Mesothelial cell of epicardium (in vitro differentiated cells): ENCODE measurements around the gene EDNRB. TPM values are rescaled to one million over a fixed set of nuclear protein-coding genes. Genes with fewer than 3 reads are reported as not detected.
"Not testable (repeated sequence)": the region's sequence is repeated elsewhere in the genome, so short reads cannot be mapped to it uniquely, and the experiment has no call there.

Experiments
- DNase-seq, 2 experiments: peaks; one replicate each; pipeline ENCODE4 v3.0.0; 2021; ENCODE audit warnings: low spot score in 2 of 2; ENCODE audit not compliant: unreplicated experiment in 2 of 2
- H3K27ac Mint-ChIP-seq: 2 replicates; pipeline ENCODE4 v1.8.0; 2021; ENCODE audit warnings: mixed read lengths
- H3K27me3 Mint-ChIP-seq: 2 replicates; pipeline ENCODE4 v1.8.0; 2021; ENCODE audit warnings: low read depth, mixed read lengths
- H3K36me3 Mint-ChIP-seq: 2 replicates; pipeline ENCODE4 v1.8.0; 2021; ENCODE audit warnings: mixed read lengths
- H3K4me1 Mint-ChIP-seq: 2 replicates; pipeline ENCODE4 v1.8.0; 2021; ENCODE audit warnings: mixed read lengths
- H3K4me3 Mint-ChIP-seq: 2 replicates; pipeline ENCODE4 v1.8.0; 2021; ENCODE audit warnings: mild to moderate bottlenecking, moderate library complexity, mixed read lengths
- H3K9me3 Mint-ChIP-seq: 2 replicates; pipeline ENCODE4 v1.8.0; 2021; ENCODE audit warnings: mixed read lengths
- CTCF ChIP-seq: fragments of 200-600 bp; sonication (generic); IDR thresholded peaks from one replicate; pipeline ENCODE4 v1.5.0; 2021; ENCODE audit warnings: antibody characterized with exemption; ENCODE audit not compliant: unreplicated experiment
- total RNA-seq: library from RNA; stranded (reverse); gene quantifications from 3 replicates; pipeline ENCODE4 v1.2.1, GENCODE V29; 2021

The EDNRB gene
- total RNA-seq, 1 donor from 2014 or later: 3.2 TPM

- DNase-seq: no peak
- Mint-ChIP-seq H3K4me3 (no peak overlapping the region), H3K4me1 (peaks cover 39% of the 10 kb centered on the region), H3K27me3 (no peaks in the 10 kb centered on the region), H3K9me3 (no peaks in the 10 kb centered on the region), H3K36me3 (no peaks in the 10 kb centered on the region), H3K27ac (peak overlapping the region; percentile 31)
- TF ChIP-seq CTCF: no peak
These were observed 59.2 kb downstream of the EDNRB start for GRCh38 chr13:77859450-77859849.

- no peak for DNase-seq
These were observed 61.0 kb downstream of the EDNRB start for GRCh38 chr13:77857531-77858209.

GRCh38 chr13:77853703-77854102, 64.9 kb downstream of the EDNRB start:
- no peak for TF ChIP-seq CTCF
- Mint-ChIP-seq H3K4me3 (no peak overlapping the region), H3K9me3 (no peaks in the 10 kb centered on the region), H3K36me3 (no peaks in the 10 kb centered on the region), H3K27me3 (no peaks in the 10 kb centered on the region), H3K27ac (no peak overlapping the region), H3K4me1 (peaks cover 8% of the 10 kb centered on the region)
- no peak for DNase-seq

More at GRCh38 chr13:77857531-77858209, 61.0 kb downstream of the EDNRB start:
- Mint-ChIP-seq H3K9me3 (no peaks in the 10 kb centered on the region), H3K4me1 (peaks cover 35% of the 10 kb centered on the region), H3K36me3 (no peaks in the 10 kb centered on the region), H3K27me3 (no peaks in the 10 kb centered on the region), H3K27ac (no peak overlapping the region), H3K4me3 (no peak overlapping the region)
- TF ChIP-seq CTCF: no peak

GRCh38 chr13:77848050-77848449, 70.6 kb downstream of the EDNRB start:
- H3K36me3 Mint-ChIP-seq, DNase-seq, H3K4me3 Mint-ChIP-seq, H3K27me3 Mint-ChIP-seq, H3K27ac Mint-ChIP-seq, H3K4me1 Mint-ChIP-seq, H3K9me3 Mint-ChIP-seq: not testable (repeated sequence)

- Mint-ChIP-seq H3K36me3 (peaks cover 3% of the 10 kb centered on the region), H3K27me3 (no peaks in the 10 kb centered on the region), H3K4me3 (no peak overlapping the region), H3K9me3 (peaks cover 5% of the 10 kb centered on the region), H3K4me1 (no peaks in the 10 kb centered on the region), H3K27ac (no peak overlapping the region)
- no peak for TF ChIP-seq CTCF
- no peak for DNase-seq
These were observed 72.5 kb downstream of the EDNRB start for GRCh38 chr13:77846173-77846572.

Other genes with a start within 250 kb of the EDNRB start
- 32.8 to 33.4 TPM (median 32.9 TPM) in 3 replicates for gene SLAIN1, start 221.1 kb downstream of the EDNRB start, total RNA-seq